ENCODE results near the gene KCND3. TPM values are rescaled to one million over a fixed set of nuclear protein-coding genes. Genes with fewer than 3 reads are reported as not detected.

Gene KCND3
- total and polyA plus RNA-seq, 2 experiments from 2014 or later = 0.10 to 0.18 TPM

GRCh38 chr1:111988743-111989453 lies 570 bp downstream of the KCND3 start:
- H3K9me2 ChIP-seq (ENCODE audit: insufficient read depth) = no peaks in the 10 kb centered on the region
- peak overlapping the region; percentile 81 for H3K4me2 ChIP-seq
- no peak overlapping the region for H3K27ac ChIP-seq (ENCODE audit: low read depth)
- no peaks in the 10 kb centered on the region for H3F3A ChIP-seq (replicated peaks; ENCODE audit: low read depth)
- H3K36me3 Mint-ChIP-seq (ENCODE audit: low read depth) = no peaks in the 10 kb centered on the region
- H4K20me1 ChIP-seq (replicated peaks; ENCODE audit: insufficient read depth) = no peaks in the 10 kb centered on the region
- no peaks in the 10 kb centered on the region for H3K36me3 ChIP-seq (ENCODE audit: insufficient read depth)
- ATAC-seq = peak; percentile 35
- DNase-seq (ENCODE audit: low spot score) = peak; percentile 66
- no peaks in the 10 kb centered on the region for H3K79me2 ChIP-seq (replicated peaks; ENCODE audit: insufficient read depth)
- H2AFZ ChIP-seq = peak overlapping the region; percentile 95
- no peaks in the 10 kb centered on the region; the same call in 2 of the 3 replicates for H3K9me3 Mint-ChIP-seq
- H3K27me3 ChIP-seq (ENCODE audit: insufficient read depth) = peaks cover 58% of the 10 kb centered on the region
- H3K27ac Mint-ChIP-seq = no peak overlapping the region
- peak overlapping the region; percentile 60 for H3K4me3 ChIP-seq
- TF ChIP-seq REST (IDR thresholded peaks at IDR 0.05; ENCODE audit: unreplicated experiment) = no peak
- peak; percentile 84 for TF ChIP-seq EZH2 (IDR thresholded peaks at IDR 0.05; ENCODE audit: low read depth, unreplicated experiment)
- peaks cover 10% of the 10 kb centered on the region for H3K4me1 ChIP-seq (ENCODE audit: insufficient read depth)
- peaks cover 16% of the 10 kb centered on the region for H3K4me1 Mint-ChIP-seq
- H3K27me3 Mint-ChIP-seq (ENCODE audit: insufficient read depth, low read depth, poor library complexity) = peaks cover 50% of the 10 kb centered on the region
- H3K4me3 Mint-ChIP-seq = peak overlapping the region; percentile 69

GRCh38 chr1:111988377-111988742 lies 1.1 kb downstream of the KCND3 start:
- TF ChIP-seq ETS1 (IDR thresholded peaks at IDR 0.05) (no peak), ZNF114 (CRISPR knock-in tag; IDR thresholded peaks at IDR 0.05) (no peak)
- Histone ChIP-seq H3K4me1 (ENCODE audit: insufficient read depth) (peaks cover 10% of the 10 kb centered on the region), H3K27me3 (ENCODE audit: insufficient read depth) (peaks cover 58% of the 10 kb centered on the region), H3F3A (replicated peaks; ENCODE audit: low read depth) (no peaks in the 10 kb centered on the region), H2AFZ (peak overlapping the region; percentile 95; the same call in 1 of the 2 replicates), H3K27ac (ENCODE audit: low read depth) (no peak overlapping the region), H3K4me3 (peak overlapping the region; percentile 60), H3K79me2 (replicated peaks; ENCODE audit: insufficient read depth) (no peaks in the 10 kb centered on the region), H3K9me2 (ENCODE audit: insufficient read depth) (no peaks in the 10 kb centered on the region), H4K20me1 (replicated peaks; ENCODE audit: insufficient read depth) (no peaks in the 10 kb centered on the region), H3K4me2 (peak overlapping the region; percentile 81), H3K36me3 (ENCODE audit: insufficient read depth) (no peaks in the 10 kb centered on the region)
- Mint-ChIP-seq H3K27me3 (ENCODE audit: insufficient read depth, low read depth, poor library complexity) (peaks cover 52% of the 10 kb centered on the region), H3K27ac (no peak overlapping the region), H3K36me3 (ENCODE audit: low read depth) (no peaks in the 10 kb centered on the region), H3K4me3 (peak overlapping the region; percentile 69), H3K4me1 (peaks cover 16% of the 10 kb centered on the region), H3K9me3 (no peaks in the 10 kb centered on the region; the same call in 2 of the 3 replicates)
- ATAC-seq (no peak), DNase-seq (ENCODE audit: low spot score) (no peak)
